CD4-positive, alpha-beta T cell treated with Interleukin-1 beta for 1 hour (primary cell): ENCODE data around the gene MTMR1.

Experiments
- DNase-seq, 2 donors: peaks; one replicate each; pipeline ENCODE4 v3.0.0-alpha.2; 2020 to 2022

Gene MTMR1

GRCh38 chrX:150805736-150806135 lies 112.5 kb downstream of the MTMR1 start:
- no peak for DNase-seq

GRCh38 chrX:150806827-150807226 lies 113.6 kb downstream of the MTMR1 start:
- DNase-seq = no peak

DNA sequence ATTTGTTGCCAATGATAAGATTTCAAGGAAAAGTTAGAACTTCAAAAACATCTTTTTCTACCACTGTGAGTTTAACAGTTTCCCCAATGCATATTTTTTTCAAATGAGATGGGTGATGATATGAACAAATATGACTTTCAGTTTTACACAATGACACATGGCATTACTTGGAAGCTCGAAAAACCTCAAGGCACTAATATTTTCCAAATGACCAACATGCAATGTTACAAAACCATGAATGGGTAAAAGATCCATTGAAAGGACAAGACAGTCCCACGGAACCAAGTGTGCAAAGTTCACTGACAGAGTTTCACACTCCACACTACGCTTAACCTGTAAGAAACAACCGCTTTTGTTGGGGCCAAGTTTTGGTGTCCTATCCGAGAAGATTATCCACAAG lies 120.7 kb downstream of the MTMR1 start:
- no peak for DNase-seq
